ENCODE measurements around the gene SEL1L2.

DNA sequence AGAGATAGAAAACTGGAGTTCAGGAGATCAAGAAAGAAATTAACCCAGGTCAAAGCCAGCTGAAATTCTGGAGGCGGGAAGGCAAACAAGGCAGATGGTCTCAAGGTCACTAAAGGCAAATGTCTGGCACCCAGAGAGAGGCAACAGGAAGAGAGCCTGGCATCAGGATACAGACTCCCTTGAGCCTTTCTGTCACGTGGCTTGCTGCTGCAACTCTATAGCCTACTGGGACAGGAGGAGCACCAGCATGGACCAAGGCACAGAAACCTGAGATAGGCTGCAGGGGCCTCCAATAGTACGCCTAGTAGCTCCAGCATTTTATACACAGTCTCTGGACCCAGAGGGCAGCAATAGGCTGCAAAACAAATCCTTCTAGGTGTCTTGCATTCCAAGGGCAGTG is 75.1 kb downstream of the SEL1L2 start:
- TF ChIP-seq, protein P1, sequence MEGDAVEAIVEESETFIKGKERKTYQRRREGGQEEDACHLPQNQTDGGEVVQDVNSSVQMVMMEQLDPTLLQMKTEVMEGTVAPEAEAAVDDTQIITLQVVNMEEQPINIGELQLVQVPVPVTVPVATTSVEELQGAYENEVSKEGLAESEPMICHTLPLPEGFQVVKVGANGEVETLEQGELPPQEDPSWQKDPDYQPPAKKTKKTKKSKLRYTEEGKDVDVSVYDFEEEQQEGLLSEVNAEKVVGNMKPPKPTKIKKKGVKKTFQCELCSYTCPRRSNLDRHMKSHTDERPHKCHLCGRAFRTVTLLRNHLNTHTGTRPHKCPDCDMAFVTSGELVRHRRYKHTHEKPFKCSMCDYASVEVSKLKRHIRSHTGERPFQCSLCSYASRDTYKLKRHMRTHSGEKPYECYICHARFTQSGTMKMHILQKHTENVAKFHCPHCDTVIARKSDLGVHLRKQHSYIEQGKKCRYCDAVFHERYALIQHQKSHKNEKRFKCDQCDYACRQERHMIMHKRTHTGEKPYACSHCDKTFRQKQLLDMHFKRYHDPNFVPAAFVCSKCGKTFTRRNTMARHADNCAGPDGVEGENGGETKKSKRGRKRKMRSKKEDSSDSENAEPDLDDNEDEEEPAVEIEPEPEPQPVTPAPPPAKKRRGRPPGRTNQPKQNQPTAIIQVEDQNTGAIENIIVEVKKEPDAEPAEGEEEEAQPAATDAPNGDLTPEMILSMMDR (IDR thresholded peaks at IDR 0.05; ENCODE audit: low read length), result no peak
- TF ChIP-seq EZH2 (optimal IDR thresholded peaks at IDR 0.05; ENCODE audit: low read depth, low read length), result no peak
